Measurements from ENCODE around the gene ERRFI1.
A peak's percentile ranks its signal among the peaks of the same experiment; 100 is the strongest.

The ERRFI1 gene

DNA sequence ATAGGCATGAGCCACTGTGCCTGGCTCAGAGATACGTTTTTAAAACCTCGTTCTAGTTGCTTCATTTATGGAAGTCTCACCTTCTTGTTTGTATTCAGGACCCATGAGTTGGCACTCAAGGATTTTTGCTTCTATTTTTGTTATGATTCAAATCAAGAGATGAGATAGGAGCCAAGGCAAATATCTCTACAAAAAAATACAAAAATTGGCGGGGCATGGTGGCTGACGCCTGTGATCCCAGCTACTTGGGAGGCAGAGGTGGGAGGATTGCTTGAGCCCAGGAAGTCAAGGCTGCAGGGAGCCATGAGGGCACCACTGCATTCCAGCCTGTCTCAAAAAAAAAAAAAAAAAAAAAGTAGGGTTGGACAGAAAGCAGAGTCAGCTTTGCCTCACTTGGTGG, 36.8 kb upstream of the ERRFI1 start:
- Histone ChIP-seq H4K91ac (ENCODE audit: low read depth, low read length) (no peak overlapping the region), H3K4me1 (ENCODE audit: control insufficient read depth in 1 of 2, insufficient read depth in 2 of 2, low read length in 2 of 2) (peaks cover 4 to 8% of the 10 kb centered on the region in 2 experiments), H3K4me2 (ENCODE audit: low read length) (no peak overlapping the region), H3K79me2 (ENCODE audit: control insufficient read depth, insufficient read depth, low read length, poor library complexity) (no peaks in the 10 kb centered on the region), H3K27ac (ENCODE audit: low read depth, low read length) (no peak overlapping the region), H2AFZ (ENCODE audit: insufficient read depth, low read length, poor library complexity) (no peak overlapping the region), H3K4me3 (ENCODE audit: low read depth, low read length) (no peak overlapping the region), H3K9ac (ENCODE audit: low read length) (no peak overlapping the region), H2BK120ac (ENCODE audit: insufficient read depth, low read length, poor library complexity) (no peak overlapping the region), H4K8ac (ENCODE audit: low read depth, low read length) (no peak overlapping the region), H3K79me1 (ENCODE audit: low read length) (peaks cover 16% of the 10 kb centered on the region), H2AK5ac (ENCODE audit: low read length) (no peak overlapping the region), H3K9me3 (ENCODE audit: insufficient read depth, low read depth, low read length) (peaks cover 2% of the 10 kb centered on the region), H4K12ac (ENCODE audit: low read depth, low read length) (no peak overlapping the region), H3K27me3 (ENCODE audit: insufficient read depth, low read length) (no peaks in the 10 kb centered on the region), H2BK5ac (ENCODE audit: low read depth, low read length, poor library complexity) (no peak overlapping the region), H3K14ac (ENCODE audit: low read length) (no peak overlapping the region), H3K4ac (ENCODE audit: low read depth, low read length) (no peak overlapping the region), H3K18ac (ENCODE audit: low read length) (no peak overlapping the region), H3K36me3 (ENCODE audit: control insufficient read depth in 1 of 2, insufficient read depth in 2 of 2, low read length in 2 of 2) (no peaks in the 10 kb centered on the region), H2BK12ac (ENCODE audit: low read length) (peak overlapping the region; percentile 91), H3K23ac (ENCODE audit: low read length) (no peak overlapping the region)
- peak; percentile 90 to 97 for DNase-seq
- WGBS (ENCODE audit: extremely low coverage, insufficient coverage, insufficient read length): no CpG with 5 or more reads among the region's 4 CpGs

DNA sequence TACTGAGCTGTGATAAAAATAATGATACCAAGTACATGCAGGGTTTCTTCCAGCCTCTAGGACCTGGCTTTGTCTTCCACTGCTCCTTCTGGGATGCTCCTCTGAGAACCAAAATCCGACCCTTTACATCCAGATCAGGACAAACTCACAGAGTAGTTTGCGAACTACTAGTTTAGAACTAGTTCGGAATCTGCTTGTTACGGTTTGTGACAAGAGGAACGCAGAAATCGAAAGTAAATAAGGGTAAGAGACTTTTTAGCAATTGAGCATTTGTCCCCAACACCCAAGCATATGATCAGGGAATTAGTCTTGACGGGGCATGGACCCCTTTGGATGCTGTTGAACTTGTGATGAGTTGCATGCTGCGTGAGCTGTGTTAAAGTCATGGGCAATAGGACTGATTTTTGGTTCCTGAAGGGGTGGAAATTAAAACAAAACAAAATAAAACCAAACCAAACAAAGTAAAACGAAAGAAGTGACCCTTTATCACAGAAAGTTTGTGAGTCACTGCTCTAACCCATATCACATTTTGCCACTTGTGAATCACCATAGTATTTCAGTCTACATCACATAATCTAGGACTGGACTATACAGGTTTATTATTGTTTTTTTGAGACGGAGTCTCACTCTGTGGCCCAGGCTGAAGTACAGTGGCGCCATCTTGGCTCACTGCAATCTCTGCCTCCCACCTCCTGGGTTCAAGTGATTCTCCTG, 35.7 kb upstream of the ERRFI1 start:
- DNase-seq: peak; percentile 34 to 80
- Histone ChIP-seq H3K4me2 (ENCODE audit: low read length) (no peak overlapping the region), H2AK5ac (ENCODE audit: low read length) (no peak overlapping the region), H3K27ac (ENCODE audit: low read depth, low read length) (peak overlapping the region; percentile 8), H2BK5ac (ENCODE audit: low read depth, low read length, poor library complexity) (peak overlapping the region; percentile 61), H2BK12ac (ENCODE audit: low read length) (peak overlapping the region; percentile 52), H3K23ac (ENCODE audit: low read length) (no peak overlapping the region), H3K9ac (ENCODE audit: low read length) (no peak overlapping the region), H3K4me3 (ENCODE audit: low read depth, low read length) (no peak overlapping the region), H3K79me2 (ENCODE audit: control insufficient read depth, insufficient read depth, low read length, poor library complexity) (no peaks in the 10 kb centered on the region), H2BK120ac (ENCODE audit: insufficient read depth, low read length, poor library complexity) (peak overlapping the region; percentile 56), H3K36me3 (ENCODE audit: control insufficient read depth in 1 of 2, insufficient read depth in 2 of 2, low read length in 2 of 2) (no peaks in the 10 kb centered on the region), H4K91ac (ENCODE audit: low read depth, low read length) (peak overlapping the region; percentile 61), H3K27me3 (ENCODE audit: insufficient read depth, low read length) (no peaks in the 10 kb centered on the region), H3K4me1 (ENCODE audit: control insufficient read depth in 1 of 2, insufficient read depth in 2 of 2, low read length in 2 of 2) (peaks cover 4 to 8% of the 10 kb centered on the region in 2 experiments), H4K12ac (ENCODE audit: low read depth, low read length) (no peak overlapping the region), H3K18ac (ENCODE audit: low read length) (no peak overlapping the region), H4K8ac (ENCODE audit: low read depth, low read length) (no peak overlapping the region), H3K4ac (ENCODE audit: low read depth, low read length) (no peak overlapping the region), H3K9me3 (ENCODE audit: insufficient read depth, low read depth, low read length) (peaks cover 2% of the 10 kb centered on the region), H2AFZ (ENCODE audit: insufficient read depth, low read length, poor library complexity) (no peak overlapping the region), H3K79me1 (ENCODE audit: low read length) (peaks cover 13% of the 10 kb centered on the region), H3K14ac (ENCODE audit: low read length) (peak overlapping the region; percentile 26)
- WGBS (ENCODE audit: extremely low coverage, insufficient coverage, insufficient read length): no CpG with 5 or more reads among the region's 11 CpGs

DNA sequence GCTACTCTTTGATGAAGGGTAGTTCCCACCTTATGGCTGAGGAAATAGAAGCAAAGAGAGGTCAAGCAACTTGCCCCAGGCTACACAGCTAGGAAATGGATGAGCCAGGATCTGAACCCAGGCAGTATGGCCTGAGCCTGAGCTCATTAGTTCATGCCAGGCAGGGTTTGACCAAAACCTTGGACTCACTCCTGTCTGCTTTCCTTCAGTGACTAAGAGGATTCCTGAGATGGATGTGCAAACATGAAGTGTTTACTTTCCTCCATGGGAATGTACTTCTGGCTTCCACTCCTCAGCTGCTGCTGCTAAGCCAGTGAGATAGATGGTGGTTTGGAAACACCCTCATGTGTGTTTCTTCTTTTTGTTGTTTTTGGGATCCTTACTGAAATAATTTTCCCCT, 35.1 kb upstream of the ERRFI1 start:
- Histone ChIP-seq H3K9ac (ENCODE audit: low read length) (no peak overlapping the region), H2AK5ac (ENCODE audit: low read length) (peak overlapping the region; percentile 22), H2BK12ac (ENCODE audit: low read length) (peak overlapping the region; percentile 55), H3K79me2 (ENCODE audit: control insufficient read depth, insufficient read depth, low read length, poor library complexity) (no peaks in the 10 kb centered on the region), H3K27ac (ENCODE audit: low read depth, low read length) (peak overlapping the region; percentile 8), H2BK5ac (ENCODE audit: low read depth, low read length, poor library complexity) (no peak overlapping the region), H2BK120ac (ENCODE audit: insufficient read depth, low read length, poor library complexity) (no peak overlapping the region), H3K4me1 (ENCODE audit: control insufficient read depth in 1 of 2, insufficient read depth in 2 of 2, low read length in 2 of 2) (peaks cover 4 to 8% of the 10 kb centered on the region in 2 experiments), H3K23ac (ENCODE audit: low read length) (no peak overlapping the region), H4K12ac (ENCODE audit: low read depth, low read length) (no peak overlapping the region), H4K91ac (ENCODE audit: low read depth, low read length) (no peak overlapping the region), H3K18ac (ENCODE audit: low read length) (no peak overlapping the region), H3K4me3 (ENCODE audit: low read depth, low read length) (no peak overlapping the region), H3K27me3 (ENCODE audit: insufficient read depth, low read length) (no peaks in the 10 kb centered on the region), H3K4me2 (ENCODE audit: low read length) (no peak overlapping the region), H2AFZ (ENCODE audit: insufficient read depth, low read length, poor library complexity) (no peak overlapping the region), H4K8ac (ENCODE audit: low read depth, low read length) (no peak overlapping the region), H3K4ac (ENCODE audit: low read depth, low read length) (no peak overlapping the region), H3K9me3 (ENCODE audit: insufficient read depth, low read depth, low read length) (peaks cover 2% of the 10 kb centered on the region), H3K36me3 (ENCODE audit: control insufficient read depth in 1 of 2, insufficient read depth in 2 of 2, low read length in 2 of 2) (no peaks in the 10 kb centered on the region), H3K79me1 (ENCODE audit: low read length) (peaks cover 9% of the 10 kb centered on the region), H3K14ac (ENCODE audit: low read length) (no peak overlapping the region)
- peak; percentile 88 to 91 for DNase-seq

DNA sequence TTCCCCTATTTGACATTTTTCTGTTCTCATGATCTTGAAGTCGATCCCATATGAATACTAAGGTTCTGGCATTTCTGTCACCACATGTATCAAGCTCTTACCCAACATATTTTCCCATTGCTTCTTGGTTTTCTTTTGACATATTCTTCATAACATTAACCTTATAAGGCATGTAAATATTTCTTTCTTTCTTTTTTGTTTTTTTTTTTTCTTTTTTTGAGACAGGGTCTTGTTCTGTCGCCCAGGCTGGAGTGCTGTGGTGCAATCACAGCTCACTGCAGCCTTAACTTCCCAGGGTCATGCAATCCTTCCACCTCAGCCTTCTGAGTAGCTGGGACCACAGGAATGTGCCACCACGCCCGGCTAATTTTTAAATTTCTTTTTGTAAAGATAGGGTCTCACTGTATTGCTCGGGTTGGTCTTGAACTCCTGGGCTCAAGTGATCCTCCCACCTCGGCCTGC, 33.1 kb upstream of the ERRFI1 start:
- Histone ChIP-seq H3K9ac (ENCODE audit: low read length) (no peak overlapping the region), H2BK12ac (ENCODE audit: low read length) (no peak overlapping the region), H3K14ac (ENCODE audit: low read length) (no peak overlapping the region), H4K12ac (ENCODE audit: low read depth, low read length) (no peak overlapping the region), H3K4me3 (ENCODE audit: low read depth, low read length) (no peak overlapping the region), H2BK120ac (ENCODE audit: insufficient read depth, low read length, poor library complexity) (no peak overlapping the region), H3K27me3 (ENCODE audit: insufficient read depth, low read length) (no peaks in the 10 kb centered on the region), H2BK5ac (ENCODE audit: low read depth, low read length, poor library complexity) (no peak overlapping the region), H3K18ac (ENCODE audit: low read length) (no peak overlapping the region), H2AFZ (ENCODE audit: insufficient read depth, low read length, poor library complexity) (no peak overlapping the region), H3K4me2 (ENCODE audit: low read length) (no peak overlapping the region), H3K9me3 (ENCODE audit: insufficient read depth, low read depth, low read length) (no peaks in the 10 kb centered on the region), H3K79me2 (ENCODE audit: control insufficient read depth, insufficient read depth, low read length, poor library complexity) (no peaks in the 10 kb centered on the region), H3K27ac (ENCODE audit: low read depth, low read length) (no peak overlapping the region), H3K23ac (ENCODE audit: low read length) (no peak overlapping the region), H3K4ac (ENCODE audit: low read depth, low read length) (no peak overlapping the region), H3K36me3 (ENCODE audit: control insufficient read depth in 1 of 2, insufficient read depth in 2 of 2, low read length in 2 of 2) (no peaks in the 10 kb centered on the region), H3K79me1 (ENCODE audit: low read length) (peaks cover 7% of the 10 kb centered on the region), H2AK5ac (ENCODE audit: low read length) (no peak overlapping the region), H3K4me1 (ENCODE audit: control insufficient read depth in 1 of 2, insufficient read depth in 2 of 2, low read length in 2 of 2) (peaks cover 4 to 8% of the 10 kb centered on the region in 2 experiments), H4K8ac (ENCODE audit: low read depth, low read length) (no peak overlapping the region), H4K91ac (ENCODE audit: low read depth, low read length) (no peak overlapping the region)
- DNase-seq: peak; percentile 54 to 59
- no CpG with 5 or more reads among the region's 6 CpGs for WGBS (ENCODE audit: extremely low coverage, insufficient coverage, insufficient read length)

All from trophoblast cell (in vitro differentiated cells and primary cell).